ENCODE measurements around the gene POC5. TPM values are rescaled to one million over a fixed set of nuclear protein-coding genes. Genes with fewer than 3 reads are reported as not detected.

POC5 gene
- total and polyA plus RNA-seq, 2 of the 8 experiments (the other 6 are each of a cell fraction or from before 2014, with no cell fraction given): 11.2 to 12.1 TPM

DNA sequence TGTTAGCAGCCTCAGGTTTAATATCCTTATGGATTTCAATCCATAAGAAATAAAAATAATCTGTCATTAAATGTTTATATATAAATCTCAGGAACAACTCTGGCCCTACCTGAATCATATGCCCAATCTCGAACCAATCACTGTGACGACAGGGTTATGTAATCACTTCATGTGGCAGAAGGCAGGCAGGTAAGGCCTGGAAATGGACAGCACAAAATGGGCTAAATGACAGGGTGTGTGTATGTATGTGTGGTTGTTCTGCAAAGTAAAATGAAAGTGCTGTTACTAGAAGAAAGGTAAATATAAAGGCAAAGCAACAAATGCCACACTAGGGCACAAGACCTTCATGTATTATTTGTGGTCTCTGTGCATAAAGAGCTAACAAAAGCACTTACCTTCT lies 86.4 kb downstream of the POC5 start:
- Histone ChIP-seq H3K56ac (replicated peaks; ENCODE audit: insufficient read length, low read depth, low read length) (no peak overlapping the region), H4K8ac (ENCODE audit: extremely low read depth, insufficient read depth, low read length) (no peak overlapping the region), H3K9me3 (ENCODE audit: insufficient read depth in 2 of 2, low read depth in 1 of 2, low read length in 1 of 2) (no peaks in the 10 kb centered on the region), H3K36me3 (ENCODE audit: control insufficient read depth in 2 of 4, insufficient read depth in 4 of 4, low read length in 3 of 4) (no peaks in the 10 kb centered on the region), H3K79me2 (ENCODE audit: control insufficient read depth in 1 of 2, insufficient read depth in 2 of 2, low read length in 2 of 2) (no peaks in the 10 kb centered on the region), H3K4me1 (replicated peaks in 1 of 4; ENCODE audit: control insufficient read depth in 3 of 4, insufficient read depth in 4 of 4, low read length in 3 of 4) (no peaks in the 10 kb centered on the region), H3K9ac (replicated peaks in 1 of 4; ENCODE audit: extremely low read depth in 1 of 4, low read depth in 3 of 4, low read length in 3 of 4) (no peak overlapping the region), H2BK120ac (replicated peaks; ENCODE audit: low read depth, low read length) (no peak overlapping the region), H4K20me1 (replicated peaks in 1 of 2; ENCODE audit: control insufficient read depth in 1 of 2, insufficient read depth in 2 of 2, low read length in 2 of 2) (no peaks in the 10 kb centered on the region), H3K18ac (ENCODE audit: extremely low read depth, low read length) (no peak overlapping the region), H2BK20ac (ENCODE audit: low read length) (no peak overlapping the region), H3K14ac (ENCODE audit: insufficient read length) (no peak overlapping the region), H2BK12ac (ENCODE audit: low read depth, low read length) (no peak overlapping the region), H3K4me2 (ENCODE audit: insufficient read depth in 1 of 2, low read depth in 2 of 2, low read length in 2 of 2) (no peak overlapping the region), H3K27me3 (replicated peaks in 1 of 4; ENCODE audit: control insufficient read depth in 3 of 4, extremely low read depth in 1 of 4, insufficient read depth in 3 of 4, low read length in 3 of 4) (no peaks in the 10 kb centered on the region), H2BK15ac (ENCODE audit: low read length) (no peak overlapping the region), H3K23me2 (ENCODE audit: low read depth, low read length) (no peaks in the 10 kb centered on the region), H2AK5ac (ENCODE audit: low read depth, low read length) (no peak overlapping the region), H4K5ac (ENCODE audit: insufficient read length, low read depth, low read length) (no peak overlapping the region), H3K79me1 (ENCODE audit: low read depth, low read length) (no peaks in the 10 kb centered on the region), H2BK5ac (ENCODE audit: low read depth, low read length) (no peak overlapping the region), H4K91ac (replicated peaks; ENCODE audit: insufficient read length, low read length) (no peak overlapping the region), H2AFZ (ENCODE audit: low read length) (no peak overlapping the region), H3K23ac (ENCODE audit: insufficient read length) (no peak overlapping the region), H3K4me3 (ENCODE audit: extremely low read depth in 1 of 4, insufficient read depth in 2 of 4, low read depth in 3 of 4, low read length in 4 of 4) (no peak overlapping the region), H3K27ac (ENCODE audit: low read depth, low read length) (no peak overlapping the region), H3K4ac (replicated peaks; ENCODE audit: insufficient read length, low read depth, low read length) (no peak overlapping the region)
- POLR2A ChIA-PET (ENCODE audit: partially characterized antibody): no interaction called here
- CTCF ChIA-PET (ENCODE audit: partially characterized antibody): no interaction called here
- no peak for FAIRE-seq
- WGBS, 2 experiments (ENCODE audit: extremely low coverage in 1 of 2, insufficient coverage in 1 of 2, insufficient read length in 1 of 2, insufficient replicate concordance in 2 of 2, low coverage in 1 of 2, low lambda C conversion rate in 2 of 2, missing lambda C conversion rate in 1 of 2): 92% methylated on average over 2 of the region's 2 CpGs; no CpG with 5 or more reads in 1 of the 2 experiments
- DNase-seq (ENCODE audit: low read depth in 1 of 2, low spot score in 2 of 2): no peak
- TF ChIP-seq, protein P1, sequence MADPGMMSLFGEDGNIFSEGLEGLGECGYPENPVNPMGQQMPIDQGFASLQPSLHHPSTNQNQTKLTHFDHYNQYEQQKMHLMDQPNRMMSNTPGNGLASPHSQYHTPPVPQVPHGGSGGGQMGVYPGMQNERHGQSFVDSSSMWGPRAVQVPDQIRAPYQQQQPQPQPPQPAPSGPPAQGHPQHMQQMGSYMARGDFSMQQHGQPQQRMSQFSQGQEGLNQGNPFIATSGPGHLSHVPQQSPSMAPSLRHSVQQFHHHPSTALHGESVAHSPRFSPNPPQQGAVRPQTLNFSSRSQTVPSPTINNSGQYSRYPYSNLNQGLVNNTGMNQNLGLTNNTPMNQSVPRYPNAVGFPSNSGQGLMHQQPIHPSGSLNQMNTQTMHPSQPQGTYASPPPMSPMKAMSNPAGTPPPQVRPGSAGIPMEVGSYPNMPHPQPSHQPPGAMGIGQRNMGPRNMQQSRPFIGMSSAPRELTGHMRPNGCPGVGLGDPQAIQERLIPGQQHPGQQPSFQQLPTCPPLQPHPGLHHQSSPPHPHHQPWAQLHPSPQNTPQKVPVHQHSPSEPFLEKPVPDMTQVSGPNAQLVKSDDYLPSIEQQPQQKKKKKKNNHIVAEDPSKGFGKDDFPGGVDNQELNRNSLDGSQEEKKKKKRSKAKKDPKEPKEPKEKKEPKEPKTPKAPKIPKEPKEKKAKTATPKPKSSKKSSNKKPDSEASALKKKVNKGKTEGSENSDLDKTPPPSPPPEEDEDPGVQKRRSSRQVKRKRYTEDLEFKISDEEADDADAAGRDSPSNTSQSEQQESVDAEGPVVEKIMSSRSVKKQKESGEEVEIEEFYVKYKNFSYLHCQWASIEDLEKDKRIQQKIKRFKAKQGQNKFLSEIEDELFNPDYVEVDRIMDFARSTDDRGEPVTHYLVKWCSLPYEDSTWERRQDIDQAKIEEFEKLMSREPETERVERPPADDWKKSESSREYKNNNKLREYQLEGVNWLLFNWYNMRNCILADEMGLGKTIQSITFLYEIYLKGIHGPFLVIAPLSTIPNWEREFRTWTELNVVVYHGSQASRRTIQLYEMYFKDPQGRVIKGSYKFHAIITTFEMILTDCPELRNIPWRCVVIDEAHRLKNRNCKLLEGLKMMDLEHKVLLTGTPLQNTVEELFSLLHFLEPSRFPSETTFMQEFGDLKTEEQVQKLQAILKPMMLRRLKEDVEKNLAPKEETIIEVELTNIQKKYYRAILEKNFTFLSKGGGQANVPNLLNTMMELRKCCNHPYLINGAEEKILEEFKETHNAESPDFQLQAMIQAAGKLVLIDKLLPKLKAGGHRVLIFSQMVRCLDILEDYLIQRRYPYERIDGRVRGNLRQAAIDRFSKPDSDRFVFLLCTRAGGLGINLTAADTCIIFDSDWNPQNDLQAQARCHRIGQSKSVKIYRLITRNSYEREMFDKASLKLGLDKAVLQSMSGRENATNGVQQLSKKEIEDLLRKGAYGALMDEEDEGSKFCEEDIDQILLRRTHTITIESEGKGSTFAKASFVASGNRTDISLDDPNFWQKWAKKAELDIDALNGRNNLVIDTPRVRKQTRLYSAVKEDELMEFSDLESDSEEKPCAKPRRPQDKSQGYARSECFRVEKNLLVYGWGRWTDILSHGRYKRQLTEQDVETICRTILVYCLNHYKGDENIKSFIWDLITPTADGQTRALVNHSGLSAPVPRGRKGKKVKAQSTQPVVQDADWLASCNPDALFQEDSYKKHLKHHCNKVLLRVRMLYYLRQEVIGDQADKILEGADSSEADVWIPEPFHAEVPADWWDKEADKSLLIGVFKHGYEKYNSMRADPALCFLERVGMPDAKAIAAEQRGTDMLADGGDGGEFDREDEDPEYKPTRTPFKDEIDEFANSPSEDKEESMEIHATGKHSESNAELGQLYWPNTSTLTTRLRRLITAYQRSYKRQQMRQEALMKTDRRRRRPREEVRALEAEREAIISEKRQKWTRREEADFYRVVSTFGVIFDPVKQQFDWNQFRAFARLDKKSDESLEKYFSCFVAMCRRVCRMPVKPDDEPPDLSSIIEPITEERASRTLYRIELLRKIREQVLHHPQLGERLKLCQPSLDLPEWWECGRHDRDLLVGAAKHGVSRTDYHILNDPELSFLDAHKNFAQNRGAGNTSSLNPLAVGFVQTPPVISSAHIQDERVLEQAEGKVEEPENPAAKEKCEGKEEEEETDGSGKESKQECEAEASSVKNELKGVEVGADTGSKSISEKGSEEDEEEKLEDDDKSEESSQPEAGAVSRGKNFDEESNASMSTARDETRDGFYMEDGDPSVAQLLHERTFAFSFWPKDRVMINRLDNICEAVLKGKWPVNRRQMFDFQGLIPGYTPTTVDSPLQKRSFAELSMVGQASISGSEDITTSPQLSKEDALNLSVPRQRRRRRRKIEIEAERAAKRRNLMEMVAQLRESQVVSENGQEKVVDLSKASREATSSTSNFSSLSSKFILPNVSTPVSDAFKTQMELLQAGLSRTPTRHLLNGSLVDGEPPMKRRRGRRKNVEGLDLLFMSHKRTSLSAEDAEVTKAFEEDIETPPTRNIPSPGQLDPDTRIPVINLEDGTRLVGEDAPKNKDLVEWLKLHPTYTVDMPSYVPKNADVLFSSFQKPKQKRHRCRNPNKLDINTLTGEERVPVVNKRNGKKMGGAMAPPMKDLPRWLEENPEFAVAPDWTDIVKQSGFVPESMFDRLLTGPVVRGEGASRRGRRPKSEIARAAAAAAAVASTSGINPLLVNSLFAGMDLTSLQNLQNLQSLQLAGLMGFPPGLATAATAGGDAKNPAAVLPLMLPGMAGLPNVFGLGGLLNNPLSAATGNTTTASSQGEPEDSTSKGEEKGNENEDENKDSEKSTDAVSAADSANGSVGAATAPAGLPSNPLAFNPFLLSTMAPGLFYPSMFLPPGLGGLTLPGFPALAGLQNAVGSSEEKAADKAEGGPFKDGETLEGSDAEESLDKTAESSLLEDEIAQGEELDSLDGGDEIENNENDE (IDR thresholded peaks at IDR 0.05; ENCODE audit: insufficient replicate concordance, low read length): no peak

Data from H1 (cell line).